ENCODE results near the gene ATP11A.

The ATP11A gene

DNA sequence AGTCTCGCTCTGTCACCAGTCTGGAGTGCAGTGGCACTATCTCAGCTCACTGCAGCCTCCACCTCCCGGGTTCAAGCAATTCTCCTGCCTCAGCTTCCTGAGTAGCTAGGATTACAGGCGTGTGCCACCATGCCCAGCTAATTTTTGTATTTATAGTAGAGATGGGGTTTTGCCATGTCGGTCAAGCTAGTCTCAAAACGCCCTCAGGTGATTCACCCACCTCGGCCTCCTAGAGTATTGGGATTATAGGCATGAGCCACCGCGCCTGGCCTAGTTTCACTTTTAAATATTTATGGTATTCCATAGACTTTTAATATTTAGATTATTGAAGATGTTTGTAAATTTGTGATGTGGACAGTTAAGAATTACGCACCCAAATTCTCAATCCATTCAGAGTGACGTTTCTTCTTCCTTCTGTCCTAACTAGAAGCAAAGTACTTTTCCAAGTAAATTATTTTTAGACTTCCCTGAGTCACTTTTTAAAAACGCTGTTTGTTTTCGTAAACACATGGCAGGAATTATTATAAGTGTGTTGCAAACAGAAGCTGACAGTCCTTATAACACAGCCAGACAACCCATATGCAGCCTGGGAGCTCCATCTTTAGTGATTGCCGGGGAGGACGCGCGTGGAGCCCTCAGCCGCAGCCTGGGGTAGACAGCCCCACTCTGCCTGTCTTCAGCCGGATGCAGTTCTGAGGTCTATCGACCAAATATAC is 131.7 kb downstream of the ATP11A start:
- Histone ChIP-seq H3K27me3 (replicated peaks) (no peaks in the 10 kb centered on the region), H3K36me3 (replicated peaks) (no peaks in the 10 kb centered on the region), H3K27ac (no peak overlapping the region), H3K4me3 (ENCODE audit: low read depth, low read length) (no peak overlapping the region)
- in situ Hi-C loops (cut with HindIII; ENCODE audit: low pct_ligation_motif_present, low sequenced_read_pairs), result no loop called here
- TF ChIP-seq, protein P1, sequence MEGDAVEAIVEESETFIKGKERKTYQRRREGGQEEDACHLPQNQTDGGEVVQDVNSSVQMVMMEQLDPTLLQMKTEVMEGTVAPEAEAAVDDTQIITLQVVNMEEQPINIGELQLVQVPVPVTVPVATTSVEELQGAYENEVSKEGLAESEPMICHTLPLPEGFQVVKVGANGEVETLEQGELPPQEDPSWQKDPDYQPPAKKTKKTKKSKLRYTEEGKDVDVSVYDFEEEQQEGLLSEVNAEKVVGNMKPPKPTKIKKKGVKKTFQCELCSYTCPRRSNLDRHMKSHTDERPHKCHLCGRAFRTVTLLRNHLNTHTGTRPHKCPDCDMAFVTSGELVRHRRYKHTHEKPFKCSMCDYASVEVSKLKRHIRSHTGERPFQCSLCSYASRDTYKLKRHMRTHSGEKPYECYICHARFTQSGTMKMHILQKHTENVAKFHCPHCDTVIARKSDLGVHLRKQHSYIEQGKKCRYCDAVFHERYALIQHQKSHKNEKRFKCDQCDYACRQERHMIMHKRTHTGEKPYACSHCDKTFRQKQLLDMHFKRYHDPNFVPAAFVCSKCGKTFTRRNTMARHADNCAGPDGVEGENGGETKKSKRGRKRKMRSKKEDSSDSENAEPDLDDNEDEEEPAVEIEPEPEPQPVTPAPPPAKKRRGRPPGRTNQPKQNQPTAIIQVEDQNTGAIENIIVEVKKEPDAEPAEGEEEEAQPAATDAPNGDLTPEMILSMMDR (IDR thresholded peaks at IDR 0.05; ENCODE audit: low read depth, low read length, missing control alignments), result no peak
- DNase-seq, result no peak

- no peak for DNase-seq
- TF ChIP-seq, protein P1 (IDR thresholded peaks at IDR 0.05; ENCODE audit: low read depth, low read length, missing control alignments), result no peak
- no peak overlapping the region for H3K4me3 ChIP-seq (ENCODE audit: low read depth, low read length)
- no peaks in the 10 kb centered on the region for H3K27me3 ChIP-seq (replicated peaks)
- H3K36me3 ChIP-seq (replicated peaks), result no peaks in the 10 kb centered on the region
- in situ Hi-C loops (cut with HindIII; ENCODE audit: low pct_ligation_motif_present, low sequenced_read_pairs), result no loop called here
- H3K27ac ChIP-seq, result no peak overlapping the region
Measured at GRCh38 chr13:112822851-112823250, 133.0 kb downstream of the ATP11A start.

DNA sequence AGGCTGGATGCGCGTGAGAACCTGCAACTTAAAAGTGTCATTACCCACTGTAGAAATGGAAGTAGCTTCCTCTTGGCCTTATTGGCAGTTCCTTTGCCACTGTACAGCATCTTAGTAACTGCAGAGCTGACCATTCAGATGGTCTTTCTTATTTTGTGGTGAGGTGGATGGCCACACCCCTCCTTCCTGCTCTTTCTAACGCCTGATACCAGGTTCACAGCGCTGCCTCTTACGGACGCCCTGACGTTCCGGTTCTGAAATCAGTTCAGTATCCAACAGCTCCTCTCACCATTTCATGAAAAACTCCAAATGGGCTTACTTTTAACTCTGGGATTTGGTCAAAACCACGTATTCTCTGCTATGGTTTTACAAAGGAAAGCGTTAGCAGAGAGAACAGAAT is 134.6 kb downstream of the ATP11A start:
- Histone ChIP-seq H3K27ac (no peak overlapping the region), H3K27me3 (replicated peaks) (no peaks in the 10 kb centered on the region), H3K36me3 (replicated peaks) (no peaks in the 10 kb centered on the region), H3K4me3 (ENCODE audit: low read depth, low read length) (no peak overlapping the region)
- TF ChIP-seq, protein P1 (IDR thresholded peaks at IDR 0.05; ENCODE audit: low read depth, low read length, missing control alignments), result no peak
- no peak for DNase-seq
- in situ Hi-C loops (cut with HindIII; ENCODE audit: low pct_ligation_motif_present, low sequenced_read_pairs), result no loop called here

GRCh38 chr13:112825071-112825470 is 135.2 kb downstream of the ATP11A start:
- TF ChIP-seq, protein P1 (IDR thresholded peaks at IDR 0.05; ENCODE audit: low read depth, low read length, missing control alignments), result no peak
- H3K27me3 ChIP-seq (replicated peaks), result no peaks in the 10 kb centered on the region
- no peak overlapping the region for H3K27ac ChIP-seq
- in situ Hi-C loops (cut with HindIII; ENCODE audit: low pct_ligation_motif_present, low sequenced_read_pairs), result no loop called here
- no peak overlapping the region for H3K4me3 ChIP-seq (ENCODE audit: low read depth, low read length)
- H3K36me3 ChIP-seq (replicated peaks), result no peaks in the 10 kb centered on the region
- DNase-seq, result no peak

DNA sequence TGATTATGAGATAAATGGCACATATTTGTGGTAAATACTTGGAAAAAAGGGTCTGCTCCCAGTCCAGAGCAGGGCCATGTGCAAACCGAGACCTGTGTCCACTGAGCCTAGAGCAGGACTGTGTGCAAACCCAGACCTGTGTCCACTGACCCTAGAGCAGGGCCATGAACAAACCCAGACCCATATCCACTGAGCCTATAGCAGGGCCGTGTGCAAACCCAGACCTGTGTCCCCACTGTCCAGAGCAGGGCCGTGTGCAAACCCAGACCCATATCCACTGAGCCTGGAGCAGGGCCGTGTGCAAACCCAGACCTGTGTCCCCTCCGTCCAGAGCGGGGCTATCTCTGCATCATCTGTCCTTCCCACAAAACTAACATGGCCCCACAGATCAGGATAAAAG is 136.0 kb downstream of the ATP11A start:
- Histone ChIP-seq H3K36me3 (replicated peaks) (no peaks in the 10 kb centered on the region), H3K27ac (no peak overlapping the region), H3K27me3 (replicated peaks) (no peaks in the 10 kb centered on the region), H3K4me3 (ENCODE audit: low read depth, low read length) (no peak overlapping the region)
- DNase-seq, result no peak
- TF ChIP-seq, protein P1 (IDR thresholded peaks at IDR 0.05; ENCODE audit: low read depth, low read length, missing control alignments), result no peak
- in situ Hi-C loops (cut with HindIII; ENCODE audit: low pct_ligation_motif_present, low sequenced_read_pairs), result no loop called here

DNA sequence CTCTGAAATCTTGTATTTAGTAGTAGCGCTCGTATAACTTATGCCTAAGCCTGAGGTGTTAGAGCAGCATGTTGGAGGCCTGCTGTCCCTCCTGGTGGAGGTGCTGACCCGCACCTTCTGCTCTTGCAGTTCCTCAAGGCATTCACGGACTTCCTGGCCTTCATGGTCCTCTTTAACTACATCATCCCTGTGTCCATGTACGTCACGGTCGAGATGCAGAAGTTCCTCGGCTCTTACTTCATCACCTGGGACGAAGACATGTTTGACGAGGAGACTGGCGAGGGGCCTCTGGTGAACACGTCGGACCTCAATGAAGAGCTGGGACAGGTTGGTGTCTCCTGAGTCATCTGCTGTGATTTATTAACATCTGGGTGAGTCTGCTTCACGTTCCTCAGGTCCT is 136.7 kb downstream of the ATP11A start:
- no peaks in the 10 kb centered on the region for H3K36me3 ChIP-seq (replicated peaks)
- in situ Hi-C loops (cut with HindIII; ENCODE audit: low pct_ligation_motif_present, low sequenced_read_pairs), result no loop called here
- no peak overlapping the region for H3K4me3 ChIP-seq (ENCODE audit: low read depth, low read length)
- TF ChIP-seq, protein P1 (IDR thresholded peaks at IDR 0.05; ENCODE audit: low read depth, low read length, missing control alignments), result no peak
- no peak for DNase-seq
- H3K27me3 ChIP-seq (replicated peaks), result no peaks in the 10 kb centered on the region
- no peak overlapping the region for H3K27ac ChIP-seq

All from brain microvascular endothelial cell (primary cell).